Kidney epithelial cell (primary cell): Measurements from ENCODE around the gene ASIC5. TPM values are rescaled to one million over a fixed set of nuclear protein-coding genes. Genes with fewer than 3 reads are reported as not detected.

Source experiments
- DNase-seq: peaks from one replicate; pipeline ENCODE4 v3.0.0-alpha.2; 2010; ENCODE audit warnings: low read depth
- H3K27me3 ChIP-seq: 2 replicates; pipeline ENCODE4 v1.6.0; 2011; ENCODE audit warnings: low read length; ENCODE audit not compliant: control insufficient read depth, insufficient read depth
- H3K36me3 ChIP-seq: 2 replicates; pipeline ENCODE4 v1.5.1; 2011; ENCODE audit warnings: low read length; ENCODE audit not compliant: control insufficient read depth, insufficient read depth
- H3K4me3 ChIP-seq: 2 replicates; pipeline ENCODE4 v1.5.1; 2011; ENCODE audit warnings: low read depth, mild to moderate bottlenecking, control low read depth, low read length
- CTCF ChIP-seq: IDR thresholded peaks from 2 replicates; pipeline ENCODE4 v1.5.1; 2011; ENCODE audit warnings: mild to moderate bottlenecking, moderate library complexity, low read length, control low read depth, inconsistent platforms; ENCODE audit not compliant: insufficient read depth, poor library complexity, severe bottlenecking
- total RNA-seq: library from RNA; depleted of rRNA; stranded (reverse); fragments of >200 nt; gene quantifications from 2 replicates; pipeline ENCODE4 v1.2.3, GENCODE V29; 2015

The ASIC5 gene
- total RNA-seq, result not detected in 2 replicates

GRCh38 chr4:155866177-155866576 is at the start of gene ASIC5:
ASIC5 (minus strand) TSS chr4:155866277; CDS start chr4:155866226, 51 bp downstream.
- H3K27me3 ChIP-seq, result no peaks in the 10 kb centered on the region
- no peak for TF ChIP-seq CTCF
- no peaks in the 10 kb centered on the region for H3K36me3 ChIP-seq
- no peak within 1 kb of the TSS for H3K4me3 ChIP-seq
- DNase-seq, result no peak

- H3K27me3 ChIP-seq, result no peaks in the 10 kb centered on the region
- H3K36me3 ChIP-seq, result no peaks in the 10 kb centered on the region
- DNase-seq, result no peak
- TF ChIP-seq CTCF, result no peak
- no peak overlapping the region for H3K4me3 ChIP-seq
Measured at GRCh38 chr4:155914782-155915181, 48.7 kb upstream of the ASIC5 start.

GRCh38 chr4:155911905-155912304 is 45.8 kb upstream of the ASIC5 start:
- no peak for DNase-seq
- no peak for TF ChIP-seq CTCF
- Histone ChIP-seq H3K4me3 (no peak overlapping the region), H3K36me3 (no peaks in the 10 kb centered on the region), H3K27me3 (no peaks in the 10 kb centered on the region)

GRCh38 chr4:155909615-155910226 is 43.6 kb upstream of the ASIC5 start:
- H3K36me3 ChIP-seq, result no peaks in the 10 kb centered on the region
- no peak for TF ChIP-seq CTCF
- no peaks in the 10 kb centered on the region for H3K27me3 ChIP-seq
- H3K4me3 ChIP-seq, result no peak overlapping the region
- no peak for DNase-seq

- TF ChIP-seq CTCF, result no peak
- Histone ChIP-seq H3K4me3 (no peak overlapping the region), H3K27me3 (no peaks in the 10 kb centered on the region), H3K36me3 (no peaks in the 10 kb centered on the region)
- no peak for DNase-seq
Measured at GRCh38 chr4:155908187-155909139, 42.4 kb upstream of the ASIC5 start.

GRCh38 chr4:155907556-155907955 is 41.5 kb upstream of the ASIC5 start:
- no peak for TF ChIP-seq CTCF
- DNase-seq, result no peak
- H3K36me3 ChIP-seq, result no peaks in the 10 kb centered on the region

More at GRCh38 chr4:155907556-155907955, 41.5 kb upstream of the ASIC5 start:
- H3K27me3 ChIP-seq, result no peaks in the 10 kb centered on the region
- H3K4me3 ChIP-seq, result no peak overlapping the region
